Omental fat pad (tissue), 4 donors: ENCODE measurements around the gene POP5. TPM values are rescaled to one million over a fixed set of nuclear protein-coding genes. Genes with fewer than 3 reads are reported as not detected.
"Not testable (repeated sequence)": the region's sequence is repeated elsewhere in the genome, so short reads cannot be mapped to it uniquely, and the experiment has no call there.

Source experiments
- ATAC-seq: fragments of 150-250 bp; one replicate; pipeline ENCODE4 v1.9.1; 2016; ENCODE audit warnings: mild to moderate bottlenecking, moderate library complexity; ENCODE audit not compliant: low FRiP score
- DNase-seq: peaks from one replicate; pipeline ENCODE4 v3.0.0-alpha.2; 2019; ENCODE audit warnings: low spot score
- CTCF ChIP-seq, 3 donors: fragments of 450-650 bp; IDR thresholded peaks; one replicate each; pipeline ENCODE4 v1.5.1; 2016 to 2017; ENCODE audit warnings: antibody characterized with exemption in 3 of 3, mild to moderate bottlenecking in 3 of 3, moderate library complexity in 2 of 3
- total RNA-seq, 4 donors: library from RNA; depleted of rRNA; stranded (reverse); fragments of >200 nt; gene quantifications; one replicate each; pipeline ENCODE4 v1.1.0, GENCODE V29; 2016

Gene POP5
- total RNA-seq, result 10 to 100 TPM; 20.9 to 44.6 (median 34.3) TPM

GRCh38 chr12:120580787-120581723, at the start of gene POP5:
TSS of gene POP5 (minus strand) at chr12:120581402. CDS start at chr12:120581362, 40 bp downstream.
- DNase-seq (peak; percentile 96), ATAC-seq (peak; percentile 93)
- no peak for TF ChIP-seq CTCF (IDR thresholded peaks at IDR 0.05)

- TF ChIP-seq CTCF (IDR thresholded peaks at IDR 0.05), result no peak
- ATAC-seq, result no peak
- DNase-seq, result no peak
Observed at GRCh38 chr12:120630104-120630892, 49.1 kb upstream of the POP5 start.

GRCh38 chr12:120628919-120629318, 47.7 kb upstream of the POP5 start:
- no peak for DNase-seq
- no peak for ATAC-seq
- TF ChIP-seq CTCF (IDR thresholded peaks at IDR 0.05), result no peak

- no peak for ATAC-seq
- DNase-seq, result no peak
- no peak for TF ChIP-seq CTCF (IDR thresholded peaks at IDR 0.05)
Observed at GRCh38 chr12:120625557-120626419, 44.6 kb upstream of the POP5 start.

- no peak for ATAC-seq
- no peak for TF ChIP-seq CTCF (IDR thresholded peaks at IDR 0.05)
- no peak for DNase-seq
Observed at GRCh38 chr12:120620624-120621023, 39.4 kb upstream of the POP5 start.

- ATAC-seq, result no peak
- TF ChIP-seq CTCF (IDR thresholded peaks at IDR 0.05), result no peak
- no peak for DNase-seq
Observed at GRCh38 chr12:120618954-120619615, 37.9 kb upstream of the POP5 start.

- ATAC-seq, DNase-seq: not testable (repeated sequence)
Observed at GRCh38 chr12:120617767-120618166, 36.6 kb upstream of the POP5 start.

- ATAC-seq, DNase-seq: not testable (repeated sequence)
Observed at GRCh38 chr12:120617193-120617592, 36.0 kb upstream of the POP5 start.
